Sigmoid colon (tissue), 4 donors: Measurements from ENCODE around the gene MED17.

ENCODE experiments used
- CTCF ChIP-seq, 4 experiments: fragments of 450-650 bp in 3 of 4; fragments of 200-600 bp in 1 of 4; IDR thresholded peaks; one replicate each; pipeline ENCODE4 v1.5.1; 2016 to 2019; ENCODE audit warnings: antibody characterized with exemption in 4 of 4, mild to moderate bottlenecking in 3 of 4, moderate library complexity in 2 of 4
- EP300 ChIP-seq, 4 donors: sonication (generic); formaldehyde crosslinking; IDR thresholded peaks; one replicate each; pipeline ENCODE4 v1.6.1; 2017; ENCODE audit warnings: antibody characterized with exemption in 4 of 4
- POLR2A ChIP-seq, 2 donors: fragments of 450-650 bp; IDR thresholded peaks; one replicate each; pipeline ENCODE4 v1.6.1; 2016; ENCODE audit warnings: antibody characterized with exemption in 2 of 2, mild to moderate bottlenecking in 2 of 2, moderate library complexity in 2 of 2

- no peak for TF ChIP-seq CTCF (IDR thresholded peaks at IDR 0.05)
- no peak for TF ChIP-seq POLR2A (IDR thresholded peaks at IDR 0.05)
- no peak for TF ChIP-seq EP300 (IDR thresholded peaks at IDR 0.05)
Observed at GRCh38 chr11:93838967-93839366, 54.9 kb downstream of the MED17 start.
